ENCODE results near the gene SUSD6. TPM values are rescaled to one million over a fixed set of nuclear protein-coding genes. Genes with fewer than 3 reads are reported as not detected.

The SUSD6 gene
- total RNA-seq, 1 experiment from 2014 or later = 3.7 TPM

- Histone ChIP-seq H4K5ac (ENCODE audit: insufficient read length, low read depth, low read length) (no peak overlapping the region), H3K4me2 (ENCODE audit: insufficient read depth, insufficient read length, low read length) (no peak overlapping the region), H3K14ac (ENCODE audit: insufficient read depth, low read length) (no peak overlapping the region), H3K9ac (ENCODE audit: extremely low read depth, insufficient read length, low read length) (no peak overlapping the region), H3K27ac (ENCODE audit: insufficient read length, low read depth, low read length) (no peak overlapping the region), H3K23ac (ENCODE audit: insufficient read length, low read depth, low read length) (no peak overlapping the region), H2AK5ac (ENCODE audit: insufficient read length, low read length) (no peak overlapping the region), H2BK20ac (ENCODE audit: low read depth, low read length, poor library complexity, severe bottlenecking) (no peak overlapping the region), H4K8ac (replicated peaks; ENCODE audit: insufficient read length, low read depth, low read length) (no peak overlapping the region), H4K91ac (ENCODE audit: insufficient read length, low read depth, low read length) (no peak overlapping the region), H3K79me2 (ENCODE audit: insufficient read depth, low read length) (no peaks in the 10 kb centered on the region), H2BK5ac (ENCODE audit: insufficient read length, low read length) (no peak overlapping the region), H3K23me2 (ENCODE audit: insufficient read length, low read depth, low read length, poor library complexity, severe bottlenecking) (no peaks in the 10 kb centered on the region), H2BK12ac (ENCODE audit: insufficient read length, low read depth, low read length) (no peak overlapping the region), H3K4me1 (ENCODE audit: insufficient read depth, low read length) (no peaks in the 10 kb centered on the region), H2AFZ (ENCODE audit: low read length) (no peak overlapping the region), H3K4ac (ENCODE audit: low read depth, low read length) (no peak overlapping the region), H3K56ac (ENCODE audit: insufficient read length, low read depth, low read length) (no peak overlapping the region), H3K18ac (ENCODE audit: insufficient read length, low read depth, low read length) (no peak overlapping the region), H3K27me3 (ENCODE audit: insufficient read depth, low read length) (no peaks in the 10 kb centered on the region), H2BK15ac (ENCODE audit: low read depth, low read length) (no peak overlapping the region), H3K79me1 (ENCODE audit: insufficient read depth, low read depth, low read length, poor library complexity, severe bottlenecking) (no peaks in the 10 kb centered on the region), H4K20me1 (ENCODE audit: control insufficient read depth, insufficient read depth, insufficient read length) (no peaks in the 10 kb centered on the region), H2BK120ac (ENCODE audit: low read depth, low read length, poor library complexity, severe bottlenecking) (no peak overlapping the region), H3T11ph (ENCODE audit: low read length) (no peak overlapping the region), H3K9me3 (ENCODE audit: control insufficient read depth, low read depth, low read length) (no peaks in the 10 kb centered on the region)
- TF ChIP-seq CTCF (conservative IDR thresholded peaks at IDR 0.05) = no peak
- Mint-ChIP-seq H3K27me3 (ENCODE audit: low read depth) (peaks cover 3% of the 10 kb centered on the region; the same call in 1 of the 2 replicates), H3K9me3 (no peaks in the 10 kb centered on the region; a peak in 1 of 5 replicates), H3K27ac (no peak overlapping the region; a peak in 1 of 7 replicates), H3K4me3 (no peak overlapping the region), H3K36me3 (ENCODE audit: insufficient read depth in 1 of 3, low read depth in 3 of 3) (no peaks in the 10 kb centered on the region; a peak in 2 of 7 replicates), H3K4me1 (peaks cover 7 to 12% of the 10 kb centered on the region in 2 experiments)
- no peak for DNase-seq
- WGBS (ENCODE audit: extremely low coverage, insufficient read length, low lambda C conversion rate) = no CpG with 5 or more reads among the region's 1 CpG
Observed at GRCh38 chr14:69584389-69584788, 27.0 kb upstream of the SUSD6 start.
